ELR (cell line): ENCODE data around the gene EN2.

Experiments used
- DNase-seq: peaks from one replicate; pipeline ENCODE4 v3.0.0-alpha.2; 2015; ENCODE audit warnings: low read depth

Gene EN2

GRCh38 chr7:155509359-155509724 is 51.4 kb downstream of the EN2 start:
- DNase-seq: no peak

GRCh38 chr7:155509725-155510551 is 52.0 kb downstream of the EN2 start:
- no peak for DNase-seq

- DNase-seq: no peak
Measured at GRCh38 chr7:155510975-155511701, 53.2 kb downstream of the EN2 start.

- DNase-seq: no peak
Measured at GRCh38 chr7:155511702-155511996, 53.7 kb downstream of the EN2 start.

GRCh38 chr7:155512246-155512887 is 54.4 kb downstream of the EN2 start:
- DNase-seq: no peak

- DNase-seq: no peak
Measured at GRCh38 chr7:155513543-155514285, 55.8 kb downstream of the EN2 start.

GRCh38 chr7:155514296-155514695 is 56.4 kb downstream of the EN2 start:
- no peak for DNase-seq
